Measurements from ENCODE around the gene PLCL2.

DNA sequence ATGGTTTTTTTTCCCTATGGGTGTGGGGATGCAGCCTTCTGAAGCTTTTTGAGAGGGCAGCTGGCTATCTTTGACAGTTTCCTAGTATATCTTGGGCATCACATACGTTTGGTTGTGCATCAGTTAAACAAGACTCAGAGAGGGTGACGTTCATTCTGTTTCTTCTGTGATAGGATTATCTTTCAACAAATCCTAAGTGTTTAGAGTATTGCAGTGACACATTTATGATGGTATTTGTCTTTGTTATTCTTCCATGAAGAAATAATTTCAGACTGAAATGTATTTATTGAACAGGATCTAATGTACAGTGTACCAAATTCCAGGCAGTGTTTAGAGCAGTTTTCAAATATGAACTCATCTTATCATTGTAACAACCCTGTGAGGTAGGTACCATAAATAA is 114.4 kb downstream of the PLCL2 start:
- TF ChIP-seq, protein P1, sequence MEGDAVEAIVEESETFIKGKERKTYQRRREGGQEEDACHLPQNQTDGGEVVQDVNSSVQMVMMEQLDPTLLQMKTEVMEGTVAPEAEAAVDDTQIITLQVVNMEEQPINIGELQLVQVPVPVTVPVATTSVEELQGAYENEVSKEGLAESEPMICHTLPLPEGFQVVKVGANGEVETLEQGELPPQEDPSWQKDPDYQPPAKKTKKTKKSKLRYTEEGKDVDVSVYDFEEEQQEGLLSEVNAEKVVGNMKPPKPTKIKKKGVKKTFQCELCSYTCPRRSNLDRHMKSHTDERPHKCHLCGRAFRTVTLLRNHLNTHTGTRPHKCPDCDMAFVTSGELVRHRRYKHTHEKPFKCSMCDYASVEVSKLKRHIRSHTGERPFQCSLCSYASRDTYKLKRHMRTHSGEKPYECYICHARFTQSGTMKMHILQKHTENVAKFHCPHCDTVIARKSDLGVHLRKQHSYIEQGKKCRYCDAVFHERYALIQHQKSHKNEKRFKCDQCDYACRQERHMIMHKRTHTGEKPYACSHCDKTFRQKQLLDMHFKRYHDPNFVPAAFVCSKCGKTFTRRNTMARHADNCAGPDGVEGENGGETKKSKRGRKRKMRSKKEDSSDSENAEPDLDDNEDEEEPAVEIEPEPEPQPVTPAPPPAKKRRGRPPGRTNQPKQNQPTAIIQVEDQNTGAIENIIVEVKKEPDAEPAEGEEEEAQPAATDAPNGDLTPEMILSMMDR (conservative IDR thresholded peaks at IDR 0.05; ENCODE audit: low read depth, low read length), result no peak
- TF ChIP-seq EZH2 (IDR thresholded peaks at IDR 0.05; ENCODE audit: borderline replicate concordance, low read depth, low read length, poor library complexity, severe bottlenecking), result no peak
